NCI-H2196 treated with DMSO at 0.1 percent for 48 hours (cell line): ENCODE results near the gene MFAP2.

ENCODE experiments used
- DNase-seq: peaks from one replicate; lab custom pipeline; 2025; ENCODE audit not compliant: unreplicated experiment; lab: John Stamatoyannopoulos, UW

The MFAP2 gene

GRCh38 chr1:16980473-16981268, at the start of gene MFAP2:
TSS of gene MFAP2 (minus strand) at chr1:16980620. CDS start at chr1:16978273, 2,347 bp downstream.
- DNase-seq = no peak

DNA sequence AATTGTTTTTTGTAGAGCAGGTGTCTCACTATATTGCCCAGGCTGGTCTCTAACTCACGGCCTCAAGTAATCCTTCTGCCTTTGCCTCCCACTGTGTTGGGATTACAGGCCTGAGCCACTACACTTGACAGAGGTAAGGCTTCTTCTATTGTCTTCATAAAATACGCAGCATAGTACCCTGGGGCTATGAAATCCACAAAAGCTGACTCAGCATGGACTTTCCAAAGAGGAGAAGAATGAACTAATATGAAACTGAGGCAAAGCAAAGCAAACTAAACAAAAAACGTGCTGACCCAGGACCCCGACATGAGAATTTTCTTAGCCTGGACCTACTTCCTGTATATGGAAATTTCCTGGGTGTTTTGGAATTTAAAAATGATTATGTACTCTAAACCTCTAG, 49.8 kb upstream of the MFAP2 start:
- no peak for DNase-seq

DNA sequence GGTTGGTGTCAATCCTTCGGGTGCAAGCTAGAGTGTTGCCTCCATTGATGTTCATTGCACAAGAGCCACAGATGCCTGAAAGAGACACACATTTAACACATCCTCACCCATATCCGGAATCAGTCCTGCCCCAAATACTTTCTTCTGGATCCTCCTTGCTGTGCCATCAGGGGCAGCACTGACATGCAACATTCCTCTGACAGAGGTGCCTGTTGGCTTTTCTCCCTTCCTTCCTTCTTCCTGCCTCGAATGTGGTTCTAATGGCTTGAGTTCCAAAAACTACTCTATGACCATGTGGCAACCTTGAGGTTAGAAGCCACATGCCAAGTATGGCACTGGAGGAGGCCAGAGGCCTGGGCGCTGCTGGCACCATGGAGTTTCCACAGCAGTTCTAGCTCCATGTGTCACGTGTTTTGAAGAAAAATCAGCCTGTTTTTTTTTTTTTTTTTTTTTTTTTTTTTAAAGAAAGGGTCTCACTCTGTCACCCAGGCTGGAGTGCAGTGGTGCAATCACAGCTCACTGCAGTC, 48.3 kb upstream of the MFAP2 start:
- no peak for DNase-seq

DNA sequence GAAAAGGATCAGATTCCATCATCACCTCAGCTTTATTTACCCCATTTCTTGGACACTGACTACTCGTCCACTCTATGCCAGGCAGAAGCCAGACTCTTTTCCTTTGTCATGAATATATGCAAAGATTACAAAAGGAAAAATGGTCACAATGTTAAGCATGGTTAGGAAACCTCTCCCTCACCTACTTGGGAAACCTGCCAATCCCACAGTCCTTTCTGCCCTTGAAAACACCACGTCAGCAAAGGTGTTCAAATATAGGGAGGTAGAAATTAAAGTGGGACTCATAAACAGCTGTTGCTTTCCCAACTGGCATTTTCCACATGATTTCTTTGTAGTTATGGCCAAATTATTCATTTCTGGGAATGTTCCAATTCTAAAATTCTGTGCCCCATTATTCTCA, 47.5 kb upstream of the MFAP2 start:
- DNase-seq = no peak

DNA sequence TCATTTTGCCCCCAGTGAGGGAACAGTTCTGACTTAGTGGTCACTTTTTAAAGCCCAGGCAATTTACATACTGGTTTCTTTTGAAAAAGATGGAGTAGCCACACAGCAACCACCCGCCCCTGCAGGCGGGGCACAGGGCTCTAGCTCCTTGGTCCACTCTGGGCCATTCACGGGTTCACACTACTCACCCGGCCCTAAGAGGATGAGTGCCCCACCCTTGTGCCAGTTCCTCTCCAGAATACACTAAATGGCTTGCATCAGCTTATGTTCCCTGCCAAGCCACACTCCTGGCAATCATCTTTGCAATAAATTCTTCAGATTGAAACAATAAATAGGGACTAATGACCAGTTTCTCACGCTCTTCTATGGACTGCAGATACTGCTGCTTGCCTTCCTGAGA, 47.0 kb upstream of the MFAP2 start:
- no peak for DNase-seq

GRCh38 chr1:17024721-17025120, 44.3 kb upstream of the MFAP2 start:
- DNase-seq = no peak

DNA sequence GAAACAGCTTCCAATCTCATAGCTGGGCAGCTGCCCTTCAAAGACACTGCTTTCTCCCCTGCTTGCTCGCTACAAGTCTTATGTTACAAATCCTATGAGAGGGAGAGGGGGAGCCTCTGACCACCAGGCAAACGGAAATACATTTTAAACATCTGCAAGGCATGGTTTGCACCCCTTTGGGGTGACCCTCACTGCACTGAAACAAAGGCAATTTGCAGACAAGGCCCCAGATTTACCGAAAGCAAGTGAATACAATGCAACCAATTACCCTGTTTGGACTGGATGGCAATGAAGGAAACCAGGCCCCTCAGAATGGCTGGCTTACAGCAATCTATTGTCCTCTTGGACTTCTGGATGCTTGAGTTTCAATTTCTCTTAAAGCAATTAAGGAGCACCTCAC, 43.2 kb upstream of the MFAP2 start:
- no peak for DNase-seq

DNA sequence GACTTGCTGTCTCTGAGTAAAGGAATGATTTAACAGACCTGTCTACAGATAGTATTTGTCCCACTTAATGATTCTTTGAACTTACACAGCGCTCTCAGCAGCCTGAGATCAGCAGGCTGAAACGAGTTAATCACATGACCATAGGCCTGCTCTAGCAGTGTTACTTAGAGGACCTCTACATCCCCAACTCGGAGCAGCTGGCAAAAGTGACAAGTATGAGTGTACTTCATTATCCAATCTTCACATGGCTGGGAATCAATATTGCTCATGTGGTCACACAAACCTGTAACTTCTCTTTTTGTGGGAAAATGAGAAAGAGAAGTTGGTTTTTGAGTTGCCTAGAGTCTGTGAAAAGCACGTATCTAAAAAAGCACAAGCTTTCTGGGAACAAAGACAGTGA, 42.7 kb upstream of the MFAP2 start:
- no peak for DNase-seq

GRCh38 chr1:17021896-17022295, 41.5 kb upstream of the MFAP2 start:
- no peak for DNase-seq

- DNase-seq = no peak
Measured at GRCh38 chr1:17020502-17020901, 40.1 kb upstream of the MFAP2 start.

DNA sequence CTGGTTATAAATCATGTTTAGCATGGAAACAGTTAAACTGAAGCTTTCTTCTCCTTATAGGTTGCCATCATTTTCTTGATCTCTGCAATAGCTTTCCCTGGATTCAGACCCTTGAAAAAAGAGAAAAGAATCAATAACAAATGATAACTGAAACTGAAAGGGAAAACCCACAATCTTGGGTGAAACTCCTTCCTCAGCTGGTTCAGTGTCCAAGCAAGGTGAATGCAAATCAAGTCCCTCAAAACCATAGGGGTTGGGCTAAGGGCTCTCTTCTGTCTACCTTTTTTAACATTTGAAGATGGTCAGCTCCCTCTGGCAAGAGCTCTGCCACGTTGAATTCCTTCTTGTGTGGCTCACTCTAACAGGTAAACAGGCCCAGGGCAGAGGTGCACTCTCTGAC, 38.4 kb upstream of the MFAP2 start:
- no peak for DNase-seq

DNA sequence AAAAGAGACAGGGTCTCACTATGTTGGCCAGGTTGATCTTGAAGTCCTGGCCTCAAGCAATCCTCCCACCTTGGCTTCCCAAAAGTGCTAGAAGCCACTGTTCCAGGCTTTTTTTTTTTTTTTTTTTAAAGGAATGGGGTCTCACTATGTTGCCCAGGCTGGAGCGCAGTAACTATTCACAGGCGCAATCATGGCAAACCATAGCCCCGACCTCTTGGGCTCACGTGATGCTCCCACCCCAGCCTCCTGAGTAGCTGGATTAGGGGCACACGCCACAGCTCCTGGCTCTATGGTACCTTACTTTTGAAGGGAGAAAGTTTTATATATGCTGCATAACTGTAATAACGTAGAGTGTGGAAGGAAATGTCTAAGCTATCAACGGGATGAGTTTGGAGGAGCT, 37.0 kb upstream of the MFAP2 start:
- no peak for DNase-seq

DNA sequence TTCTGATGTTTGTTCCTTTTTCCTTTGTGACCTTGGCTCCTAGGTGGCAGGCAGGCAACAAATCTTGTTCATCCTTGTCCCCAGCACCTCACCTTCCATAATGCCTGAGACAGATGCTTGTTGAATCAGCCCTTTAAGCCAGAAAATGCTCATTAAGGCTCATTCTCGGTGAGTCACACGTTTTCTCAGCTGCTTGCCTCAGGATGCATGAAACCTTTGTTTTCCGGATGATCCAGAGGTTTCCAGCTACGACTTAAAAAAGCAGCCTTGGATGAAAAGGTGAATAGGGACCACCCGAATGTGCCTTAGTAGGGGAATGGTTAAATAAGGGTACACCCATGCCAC, 35.9 kb upstream of the MFAP2 start:
- DNase-seq = no peak

DNA sequence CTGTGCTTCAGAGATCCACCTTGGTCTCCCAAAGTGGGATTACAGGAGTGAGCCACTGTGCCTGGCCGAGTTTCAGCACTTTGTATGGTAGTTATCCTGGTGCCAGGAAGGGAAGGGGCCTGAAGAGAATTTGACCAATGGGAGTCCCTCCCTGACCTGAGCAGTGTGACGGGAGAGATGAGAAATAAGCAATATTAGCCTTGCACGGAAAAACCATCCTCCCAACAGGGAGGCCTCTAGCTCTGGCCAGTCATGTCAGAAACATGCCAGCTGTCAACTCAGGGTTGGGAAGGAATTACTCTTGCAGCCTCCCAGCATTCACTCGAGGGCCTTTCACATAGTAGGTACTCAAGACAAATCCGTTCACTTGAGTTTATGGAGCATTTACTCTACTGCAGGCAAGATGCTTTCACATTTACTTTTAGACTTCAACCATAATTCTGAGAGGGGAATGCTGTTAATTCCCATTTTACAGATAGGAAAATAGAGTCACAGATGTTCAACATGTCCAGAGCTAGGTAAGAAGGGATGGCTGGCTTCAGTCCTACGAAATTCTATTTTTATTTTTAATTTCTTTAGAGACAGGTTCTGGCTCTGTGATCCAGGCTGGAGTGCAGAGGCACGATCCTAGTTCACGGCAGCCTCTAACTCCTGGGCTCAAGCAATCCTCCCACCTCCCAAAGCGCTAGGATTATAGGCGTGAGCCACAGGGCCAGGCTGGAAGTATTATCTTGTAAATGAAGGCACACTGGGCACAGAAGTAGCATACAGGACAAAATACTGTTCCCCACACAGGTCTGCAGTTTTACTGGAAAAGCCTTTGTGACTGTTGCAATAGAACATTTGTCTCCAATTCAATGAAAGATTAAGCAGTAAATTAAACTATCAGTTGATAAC, 34.5 kb upstream of the MFAP2 start:
- DNase-seq = no peak

DNA sequence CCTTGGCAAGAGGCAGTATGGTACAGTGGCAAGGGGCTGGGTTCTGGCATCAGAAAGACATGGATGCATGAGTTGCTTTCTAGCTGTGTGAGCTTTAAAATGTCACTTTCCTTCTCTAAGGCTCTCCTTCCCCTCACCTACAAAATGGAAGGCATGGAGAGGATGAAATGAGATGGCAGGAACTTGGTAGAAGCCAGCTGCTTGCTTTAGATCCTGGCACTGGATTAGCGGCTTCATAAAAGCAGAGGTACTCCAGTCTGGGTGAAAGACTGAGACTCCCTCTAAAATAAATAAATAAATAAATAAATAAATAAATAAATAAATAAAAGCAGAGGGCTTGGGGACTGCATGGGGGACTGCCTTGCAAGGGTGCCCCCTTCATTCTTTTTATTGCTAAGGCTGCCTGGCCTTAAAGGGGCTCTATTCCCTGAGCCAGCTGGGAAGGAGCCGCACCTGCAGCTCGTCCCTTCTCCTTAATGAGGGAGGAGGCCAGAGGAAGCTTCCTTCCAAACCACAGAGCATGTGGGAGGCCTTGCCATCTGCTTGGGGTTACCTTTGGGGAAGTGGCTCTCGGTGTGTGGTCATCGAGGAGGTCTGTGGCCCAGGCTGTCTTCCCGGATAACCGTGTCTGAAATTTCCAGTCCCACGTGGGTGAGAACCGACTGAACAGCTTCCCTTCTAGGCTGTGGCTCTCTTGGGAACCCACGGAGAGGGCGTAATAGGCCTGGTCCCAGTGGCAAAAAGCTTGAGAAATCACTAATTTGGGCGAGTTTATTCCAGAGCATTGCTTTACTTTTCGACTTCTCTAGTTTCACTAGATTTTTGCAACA, 33.3 kb upstream of the MFAP2 start:
- no peak for DNase-seq

DNA sequence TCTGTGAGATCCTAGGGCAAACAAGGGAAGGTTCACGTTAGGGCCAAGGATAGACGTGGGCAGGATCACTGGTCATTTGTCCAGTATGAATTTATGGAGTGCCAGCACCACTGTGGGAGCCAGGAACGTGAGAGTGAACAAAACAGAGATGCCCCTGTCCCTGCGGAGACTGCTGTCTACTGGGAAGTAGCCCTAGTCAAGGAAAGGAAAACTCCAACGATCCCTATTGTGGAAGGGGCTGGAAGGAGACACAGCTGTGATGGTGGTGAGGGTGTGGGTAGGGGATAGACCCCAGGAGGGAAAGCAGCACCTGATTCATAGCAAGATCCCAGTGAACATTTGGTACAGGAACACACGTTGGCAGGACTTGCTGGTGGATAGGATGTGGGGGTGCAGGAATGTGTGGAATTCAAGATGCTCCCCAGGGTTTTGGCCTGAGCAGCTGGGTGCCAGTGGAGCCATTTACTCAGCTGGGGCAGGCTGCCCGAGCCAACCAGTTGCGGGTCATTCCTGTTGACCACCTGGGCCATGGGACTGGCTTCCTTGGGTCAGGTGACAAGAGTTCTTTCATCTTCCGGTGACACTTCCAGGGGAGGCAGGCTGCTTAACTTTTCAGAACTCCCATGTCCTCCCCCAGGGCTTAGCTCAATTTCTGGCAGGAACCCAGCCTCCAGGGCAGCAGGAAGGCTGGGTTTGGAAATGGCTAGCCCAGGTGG, 32.5 kb upstream of the MFAP2 start:
- DNase-seq = no peak

GRCh38 chr1:17011439-17012307, 31.3 kb upstream of the MFAP2 start, which contains the start of gene ATP13A2:
TSS of gene ATP13A2 (minus strand) at chr1:17011928. CDS start at chr1:17011738, 190 bp downstream.
- DNase-seq = peak; percentile 71

DNA sequence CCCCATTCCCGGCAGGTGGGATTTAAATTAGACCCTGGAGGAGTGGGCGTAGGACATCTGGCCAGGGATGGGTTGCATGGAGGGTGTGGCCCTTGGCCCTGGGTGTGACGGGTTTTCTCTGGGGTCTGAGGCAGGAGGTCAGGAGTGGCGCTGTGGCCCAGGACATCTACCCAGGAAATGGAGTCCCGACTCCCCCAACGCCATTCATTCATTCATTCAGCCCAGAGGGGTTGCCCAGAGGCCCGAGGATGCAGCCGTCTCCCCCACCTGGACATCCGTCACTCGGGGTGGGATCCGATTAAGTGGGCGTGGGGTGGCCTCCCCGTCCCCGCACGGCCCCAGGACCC, 30.6 kb upstream of the MFAP2 start:
- DNase-seq = no peak

DNA sequence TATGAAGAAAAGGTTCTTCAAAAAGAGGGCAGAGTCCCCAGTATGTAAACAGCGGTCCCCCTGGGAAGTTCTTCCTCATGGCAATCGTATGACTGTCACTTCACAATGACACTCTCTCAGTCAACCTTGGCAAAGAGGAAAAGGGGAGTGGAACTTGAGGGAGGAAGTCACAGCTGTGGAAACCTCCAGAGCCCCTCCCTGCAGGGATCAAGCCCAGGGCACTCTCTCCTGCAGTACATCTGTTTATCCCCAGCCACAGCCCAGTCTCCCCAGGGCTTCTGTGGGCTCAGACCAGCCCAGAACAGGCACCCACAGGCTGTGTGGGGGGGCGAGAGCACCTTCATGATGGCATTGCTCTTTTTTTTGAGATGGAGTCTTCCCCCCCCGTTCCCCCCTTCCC, 29.3 kb upstream of the MFAP2 start:
- no peak for DNase-seq
